HG03135 (cell line): ENCODE results near the gene CBX8.
"Not testable (repeated sequence)": the region's sequence is repeated elsewhere in the genome, so short reads cannot be mapped to it uniquely, and the experiment has no call there.

Source experiments
- ATAC-seq: cut with Tn5 transposase; IDR thresholded peaks from one replicate; pipeline ENCODE4 v1.9.1; 2021; ENCODE audit warnings: mild to moderate bottlenecking, moderate library complexity; ENCODE audit not compliant: unreplicated experiment

CBX8 gene

DNA sequence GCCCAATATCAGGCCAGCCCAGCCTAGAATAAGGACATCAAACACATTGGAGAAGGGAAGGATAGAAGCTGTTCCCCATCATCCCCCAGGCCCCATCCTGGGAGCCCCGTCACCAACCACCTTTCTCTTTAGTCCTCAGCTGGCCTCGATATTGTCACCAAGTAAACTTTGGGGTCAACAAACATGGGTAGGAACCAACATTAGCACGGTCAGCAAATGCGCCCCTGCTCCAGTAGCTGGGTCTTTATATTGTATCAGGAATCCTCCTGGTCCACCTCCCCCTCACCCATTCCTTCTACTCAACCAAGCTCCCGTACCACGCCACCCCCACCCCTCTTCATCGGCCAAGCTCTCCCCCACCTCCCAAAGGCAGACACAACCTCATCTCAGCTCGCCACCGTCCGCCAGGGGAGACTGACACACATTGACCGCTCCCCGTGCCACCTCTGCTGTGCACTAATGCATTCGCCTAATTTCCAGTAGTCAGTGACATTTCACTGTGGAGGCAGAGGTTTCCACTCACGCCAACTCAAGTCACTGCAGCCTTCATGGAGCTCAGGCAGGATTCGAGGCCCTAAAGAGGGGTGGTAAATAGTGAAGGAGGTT, 39.6 kb downstream of the CBX8 start:
- ATAC-seq, result no peak

- ATAC-seq, result no peak
Measured at GRCh38 chr17:79755591-79755990, 41.3 kb downstream of the CBX8 start.

GRCh38 chr17:79754903-79755302, 42.0 kb downstream of the CBX8 start:
- ATAC-seq, result not testable (repeated sequence)

DNA sequence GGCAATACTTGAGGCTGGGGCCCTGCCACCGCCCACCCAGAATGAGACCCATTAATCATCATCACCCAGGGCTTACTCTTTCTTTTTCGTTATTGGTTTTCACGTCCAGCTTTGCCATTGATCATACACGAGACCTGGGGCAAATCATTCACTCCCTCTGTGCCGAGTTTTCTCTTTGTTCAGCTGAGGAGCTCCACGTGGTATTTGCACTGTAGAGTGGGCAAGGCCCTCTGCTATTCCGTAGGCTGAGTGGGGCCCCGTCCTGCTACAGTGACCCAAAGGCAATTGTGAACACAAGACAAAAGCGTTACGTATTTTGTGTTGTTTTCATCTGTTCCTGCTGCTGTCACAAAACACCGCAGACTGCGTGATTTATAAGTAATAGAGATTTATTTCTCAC, 42.5 kb downstream of the CBX8 start:
- ATAC-seq, result no peak

GRCh38 chr17:79752175-79752574, 44.7 kb downstream of the CBX8 start:
- no peak for ATAC-seq

DNA sequence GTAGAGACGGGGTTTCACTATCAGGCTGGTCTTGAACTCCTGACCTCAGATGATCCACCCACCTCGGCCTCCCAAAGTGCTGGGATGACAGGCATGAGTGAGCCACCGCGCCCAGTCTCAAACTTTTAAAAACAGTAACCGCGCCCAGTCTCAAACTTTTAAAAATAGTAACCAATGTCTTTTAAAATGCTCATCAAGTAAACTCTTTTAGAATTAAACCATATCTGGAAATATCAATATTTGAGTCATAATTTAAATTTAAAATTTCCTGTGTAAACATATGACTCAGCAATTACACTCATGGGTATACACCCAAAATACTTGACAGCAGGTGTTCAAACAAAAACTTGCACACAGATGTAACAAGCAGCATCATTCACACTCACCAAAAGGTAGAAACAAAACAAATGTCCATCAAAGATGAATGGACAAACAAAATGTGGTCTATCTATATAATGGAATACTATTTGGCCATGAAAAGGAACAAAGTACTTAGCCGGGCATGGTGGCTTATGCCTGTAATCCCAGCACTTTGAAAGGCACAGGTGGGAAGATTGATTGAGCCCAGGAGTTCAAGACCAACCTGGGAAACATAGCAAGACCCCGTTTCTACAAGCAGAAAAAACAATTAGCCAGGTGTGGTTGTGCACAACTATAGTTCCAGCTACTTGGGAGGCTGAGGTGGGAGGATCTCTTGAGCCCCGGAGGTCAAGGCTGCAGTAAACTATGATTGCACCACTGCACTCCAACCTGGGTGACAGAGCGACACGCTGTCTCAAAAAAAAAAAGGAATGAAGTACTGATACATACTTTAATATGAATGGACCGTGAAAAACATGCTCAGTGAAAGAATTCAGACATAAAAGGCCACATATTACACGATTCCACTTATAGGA, 46.0 kb downstream of the CBX8 start:
- no peak for ATAC-seq

DNA sequence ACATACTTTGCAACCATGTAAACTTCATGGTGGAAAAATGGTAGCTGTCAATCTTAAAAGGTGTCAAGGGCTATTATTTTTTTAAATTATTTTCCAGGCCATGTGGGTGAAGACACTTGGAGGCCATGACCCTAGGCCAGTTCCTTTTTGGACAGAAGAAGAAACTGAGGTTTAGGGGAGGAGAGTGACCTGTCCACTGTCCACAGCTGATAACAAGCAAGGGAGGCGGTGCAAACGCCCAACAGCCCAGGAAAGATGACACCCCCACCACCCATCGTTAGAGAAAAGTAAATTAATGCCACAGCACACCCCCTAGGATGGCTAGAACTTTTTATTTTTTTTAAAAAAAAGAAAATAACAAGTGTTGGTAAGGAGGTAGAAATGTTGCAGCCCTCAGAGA, 46.9 kb downstream of the CBX8 start:
- no peak for ATAC-seq

GRCh38 chr17:79749156-79749815, 47.6 kb downstream of the CBX8 start:
- no peak for ATAC-seq

DNA sequence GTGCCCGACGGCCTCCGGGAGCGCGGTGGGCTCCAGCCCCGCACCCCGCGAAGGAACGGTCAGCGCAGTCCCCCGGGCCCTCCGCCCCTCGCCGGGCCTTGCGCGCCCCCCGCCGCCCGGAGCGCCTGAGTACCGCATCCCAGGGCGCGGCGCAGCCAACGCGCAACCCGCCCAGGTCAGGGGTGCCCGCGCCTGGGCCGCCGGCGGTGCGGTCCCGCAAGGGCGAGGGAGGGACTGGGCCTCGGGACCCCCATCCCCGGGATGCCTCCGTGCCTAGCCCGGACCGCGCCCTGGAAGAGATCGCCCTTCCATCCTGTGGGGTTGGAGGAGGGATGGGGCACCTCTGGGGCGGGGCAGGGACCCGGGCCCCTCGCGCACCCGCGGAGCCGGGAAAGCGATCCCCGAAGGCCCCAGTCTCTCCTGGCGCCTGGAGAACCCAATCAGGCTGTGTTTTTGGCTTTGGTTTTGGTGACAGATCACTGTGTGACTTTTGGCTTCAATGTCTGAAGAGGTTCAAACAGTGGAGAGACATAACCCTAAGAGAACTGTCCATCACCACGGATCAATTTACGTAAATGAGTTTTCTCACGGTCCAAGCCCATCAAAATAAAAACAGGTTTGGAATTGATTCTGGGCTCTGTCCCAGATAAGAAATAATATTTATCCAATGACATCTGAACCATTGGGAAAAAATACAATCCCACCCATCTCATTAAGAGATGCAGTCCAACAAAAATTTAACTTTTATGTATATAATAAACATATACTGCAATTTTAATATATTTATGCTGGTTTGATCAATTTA, 48.4 kb downstream of the CBX8 start:
- ATAC-seq, result no peak

DNA sequence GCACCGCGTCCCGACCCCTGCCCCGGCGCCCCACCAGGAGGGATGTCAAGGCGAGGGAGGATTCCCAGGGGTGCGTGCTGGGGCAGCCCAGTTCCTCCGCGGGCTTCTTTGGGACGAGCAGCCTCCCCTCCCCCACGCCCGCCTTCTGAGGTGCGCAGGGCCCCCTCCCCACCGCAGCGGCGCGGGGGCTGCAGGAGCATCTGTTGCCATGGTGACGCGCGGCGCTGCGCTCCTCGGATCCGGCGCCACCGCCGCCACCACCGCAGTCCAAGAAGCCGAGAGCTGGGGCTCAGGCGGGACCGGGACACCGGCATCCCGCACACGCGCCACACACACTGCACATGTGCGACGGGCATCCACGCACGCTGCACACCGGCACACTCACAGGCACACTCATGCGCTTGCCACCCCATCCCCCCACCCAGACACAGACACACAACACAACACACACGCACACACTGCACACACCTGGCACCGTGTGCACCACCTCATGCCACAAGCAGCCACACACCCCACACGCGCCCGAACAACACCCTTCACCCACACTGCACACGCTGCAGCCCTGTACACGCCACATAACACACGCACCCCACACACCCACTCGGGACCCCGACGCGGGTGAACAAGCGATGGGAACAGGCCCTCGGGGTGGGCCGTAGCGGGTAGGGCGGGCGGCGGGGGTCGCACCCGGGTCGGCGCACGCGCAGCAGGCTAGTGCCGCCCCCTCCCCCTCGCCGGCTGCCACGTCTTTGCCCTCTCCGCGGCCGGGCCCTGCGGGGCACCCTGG, 49.2 kb downstream of the CBX8 start:
- no peak for ATAC-seq

GRCh38 chr17:79746889-79747507, 49.9 kb downstream of the CBX8 start:
- ATAC-seq, result no peak

- ATAC-seq, result no peak
Measured at GRCh38 chr17:79745641-79746105, 51.2 kb downstream of the CBX8 start.

- ATAC-seq, result no peak
Measured at GRCh38 chr17:79743614-79744013, 53.3 kb downstream of the CBX8 start.

GRCh38 chr17:79742951-79743476, 53.9 kb downstream of the CBX8 start:
- ATAC-seq, result no peak

GRCh38 chr17:79742589-79742918, 54.3 kb downstream of the CBX8 start:
- ATAC-seq, result no peak
